GM18858 (cell line): ENCODE measurements around the gene IMMP2L.
"Not testable (repeated sequence)": the region's sequence is repeated elsewhere in the genome, so short reads cannot be mapped to it uniquely, and the experiment has no call there.

Experiments
- ATAC-seq: cut with Tn5 transposase; IDR thresholded peaks from one replicate; pipeline ENCODE4 v1.9.1; 2021; ENCODE audit not compliant: unreplicated experiment

Gene IMMP2L

GRCh38 chr7:111270794-111271193 is 291.5 kb downstream of the IMMP2L start:
- not testable (repeated sequence) for ATAC-seq

DNA sequence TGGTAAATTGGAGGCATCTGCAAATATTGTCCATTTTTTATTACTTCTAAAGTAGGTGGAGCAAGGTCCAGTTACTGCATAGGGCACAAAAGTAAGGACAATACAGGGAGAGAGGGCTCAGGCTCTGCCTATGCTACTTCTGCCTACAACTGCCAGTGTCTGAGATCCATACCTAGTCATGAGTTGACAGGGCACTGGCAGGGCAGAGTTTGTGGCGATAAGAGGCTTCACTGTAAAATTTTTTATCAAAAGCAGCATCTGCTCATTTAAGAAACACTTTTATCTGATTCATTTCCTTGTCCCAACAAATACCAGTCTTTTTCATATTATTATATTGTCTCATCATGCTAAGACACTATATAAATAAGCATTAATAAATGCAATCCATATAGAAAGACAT is 293.4 kb downstream of the IMMP2L start:
- no peak for ATAC-seq

DNA sequence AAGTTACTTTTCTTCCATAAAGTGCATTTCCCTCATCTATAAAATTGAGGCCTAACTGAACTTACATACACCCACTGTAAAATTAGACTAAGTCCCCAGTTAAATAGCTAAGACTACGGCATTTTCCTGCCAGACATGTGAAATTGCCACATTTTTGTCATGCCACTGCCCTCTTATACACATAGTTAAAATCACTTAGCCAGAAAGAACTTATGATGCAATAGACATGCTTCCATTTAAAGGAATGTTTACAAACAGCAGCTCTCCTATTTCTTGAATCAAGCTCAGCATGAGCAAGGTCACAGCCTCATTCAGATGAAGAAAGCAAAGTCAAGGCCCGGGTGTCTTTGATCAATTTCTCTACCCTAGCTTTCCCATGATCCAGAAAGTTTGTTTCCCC is 295.7 kb downstream of the IMMP2L start:
- ATAC-seq: no peak

- ATAC-seq: no peak
Measured at GRCh38 chr7:111265394-111265793, 296.9 kb downstream of the IMMP2L start.

- no peak for ATAC-seq
Measured at GRCh38 chr7:111264981-111265380, 297.3 kb downstream of the IMMP2L start.

GRCh38 chr7:111264111-111264868 is 298.0 kb downstream of the IMMP2L start:
- ATAC-seq: no peak

- ATAC-seq: no peak
Measured at GRCh38 chr7:111262293-111263116, 299.8 kb downstream of the IMMP2L start.

DNA sequence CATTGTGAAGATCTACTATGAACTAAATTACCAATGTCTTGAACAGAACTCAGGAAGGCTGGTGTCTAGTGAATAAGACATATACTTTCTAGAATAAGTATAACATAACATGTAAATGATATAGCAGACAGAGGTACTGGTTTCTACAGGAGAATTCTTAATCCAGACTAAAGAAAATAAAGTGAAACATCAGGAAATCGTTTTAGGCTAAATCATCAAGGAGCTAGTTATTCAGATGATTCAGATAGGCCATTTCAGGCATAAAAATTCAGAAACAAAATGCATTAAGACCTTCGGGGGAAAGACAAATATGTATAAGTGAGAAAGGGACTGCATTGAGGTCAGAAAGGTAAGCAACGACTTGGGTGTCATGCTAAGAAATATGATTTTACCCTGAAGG is 300.8 kb downstream of the IMMP2L start:
- ATAC-seq: no peak

DNA sequence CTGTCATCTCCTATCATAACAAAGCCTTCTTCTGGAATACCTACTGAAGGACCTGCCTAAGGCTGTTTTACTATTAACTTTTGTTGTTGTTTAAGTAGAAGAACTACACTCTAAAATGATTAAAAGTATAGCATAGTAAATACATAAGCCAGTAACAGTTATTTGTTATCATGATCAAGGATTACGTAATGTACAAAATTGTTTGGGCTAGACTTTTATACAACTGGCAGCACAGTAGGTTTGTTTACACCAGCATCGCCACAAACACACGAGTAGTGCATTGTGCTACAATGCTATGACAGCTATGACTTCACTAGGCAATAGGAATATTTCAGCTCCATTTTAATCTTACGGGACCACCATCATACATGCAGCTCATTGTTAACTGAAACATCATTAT is 302.3 kb downstream of the IMMP2L start:
- ATAC-seq: no peak

DNA sequence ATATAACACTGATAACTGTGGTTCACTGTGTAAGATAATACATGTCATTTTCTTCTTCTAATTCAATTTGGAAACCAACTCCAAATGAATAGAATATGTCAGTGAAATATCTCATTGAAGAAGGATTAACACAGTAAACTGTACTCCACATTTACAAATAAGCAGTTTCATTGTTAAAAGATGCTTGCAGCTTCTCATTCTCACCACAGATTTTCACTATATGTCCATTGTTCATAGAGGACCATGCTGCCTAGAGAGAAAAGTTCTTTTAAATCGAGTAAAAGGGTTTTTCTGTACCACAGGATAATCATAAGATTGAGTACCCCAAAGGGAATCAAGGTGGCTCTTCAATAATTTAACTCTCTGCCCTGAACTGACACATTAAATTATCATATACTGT is 305.9 kb downstream of the IMMP2L start:
- ATAC-seq: no peak

GRCh38 chr7:111255576-111255975 is 306.7 kb downstream of the IMMP2L start:
- no peak for ATAC-seq

- not testable (repeated sequence) for ATAC-seq
Measured at GRCh38 chr7:111251365-111251764, 310.9 kb downstream of the IMMP2L start.

DNA sequence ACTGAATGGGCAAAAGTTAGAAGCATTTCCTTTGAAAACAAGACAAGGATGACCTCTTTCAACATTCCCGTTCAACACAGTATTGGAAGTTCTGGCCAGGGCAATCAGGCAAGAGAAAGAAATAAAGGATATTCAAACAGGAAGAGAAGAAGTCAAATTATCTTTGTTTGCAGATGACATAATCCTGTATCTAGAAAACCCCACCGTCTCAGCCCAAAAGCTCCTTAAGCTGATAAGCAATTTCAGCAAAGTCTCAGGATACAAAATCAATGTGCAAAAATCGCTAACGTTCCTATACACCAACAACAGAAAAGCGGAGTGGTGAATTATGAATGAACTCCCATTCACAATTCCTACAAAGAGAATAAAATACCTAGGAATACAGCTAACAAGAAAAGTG is 312.5 kb downstream of the IMMP2L start:
- ATAC-seq: not testable (repeated sequence)

- no peak for ATAC-seq
Measured at GRCh38 chr7:111242141-111242755, 320.0 kb downstream of the IMMP2L start.

GRCh38 chr7:111240371-111240770 is 321.9 kb downstream of the IMMP2L start:
- ATAC-seq: peak; percentile 60

- ATAC-seq: no peak
Measured at GRCh38 chr7:111239437-111239836, 322.9 kb downstream of the IMMP2L start.

GRCh38 chr7:111238886-111239285 is 323.4 kb downstream of the IMMP2L start:
- ATAC-seq: no peak

DNA sequence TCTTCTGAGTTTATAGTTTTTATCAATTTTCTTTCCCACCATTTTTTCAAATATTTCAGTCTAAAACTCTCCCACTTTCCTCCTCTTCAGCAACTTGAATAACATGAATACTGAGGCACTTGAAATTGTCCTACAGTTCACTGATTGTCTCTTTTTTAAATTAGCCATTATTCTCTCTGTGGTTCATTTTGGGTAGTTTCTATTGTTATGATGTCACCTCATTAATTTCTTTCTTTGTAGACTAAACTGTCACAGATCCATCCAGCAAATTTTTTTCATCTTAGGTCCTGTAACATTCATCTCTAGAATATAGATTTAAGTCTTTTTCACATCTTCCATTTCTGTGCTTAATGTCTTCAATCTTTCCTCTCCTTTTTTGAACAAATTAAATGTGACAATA is 326.6 kb downstream of the IMMP2L start:
- no peak for ATAC-seq

DNA sequence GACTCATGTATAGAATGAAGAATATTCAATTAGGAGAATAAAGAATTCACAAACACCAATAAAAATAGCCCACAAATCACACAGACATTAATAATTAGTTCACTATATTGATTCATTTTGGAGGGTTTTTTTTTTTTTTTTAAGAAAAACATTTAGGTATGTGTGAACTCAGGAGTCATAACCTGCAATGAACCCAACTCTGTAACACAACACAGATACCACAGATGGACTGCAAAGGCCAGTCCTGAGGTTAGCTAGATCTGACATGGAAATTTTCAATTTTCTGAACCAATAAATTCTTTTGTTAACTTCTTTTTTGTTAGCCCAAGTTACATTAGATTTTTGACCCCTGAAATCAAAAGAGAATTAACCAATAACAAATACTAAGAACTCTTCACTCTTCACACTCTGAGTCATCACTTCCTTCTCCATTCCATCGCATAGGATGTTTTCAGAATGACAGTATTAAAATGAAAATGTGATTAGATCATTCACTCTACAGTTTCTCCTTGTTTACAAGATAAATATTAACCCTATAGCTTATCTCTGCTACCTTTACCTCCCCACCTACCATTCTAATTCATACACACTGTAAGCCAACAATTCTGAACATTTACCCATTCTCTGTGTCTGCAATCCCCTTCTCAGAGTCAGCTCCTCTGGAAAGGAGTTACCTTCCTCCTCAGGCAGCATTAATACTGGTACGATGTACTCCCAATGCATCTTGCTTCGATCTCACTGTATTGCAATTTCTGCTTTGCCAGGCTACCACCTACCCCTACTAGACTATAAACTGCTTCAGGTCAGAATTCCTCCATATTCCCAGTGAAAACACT is 329.8 kb downstream of the IMMP2L start:
- ATAC-seq: peak; percentile 85

DNA sequence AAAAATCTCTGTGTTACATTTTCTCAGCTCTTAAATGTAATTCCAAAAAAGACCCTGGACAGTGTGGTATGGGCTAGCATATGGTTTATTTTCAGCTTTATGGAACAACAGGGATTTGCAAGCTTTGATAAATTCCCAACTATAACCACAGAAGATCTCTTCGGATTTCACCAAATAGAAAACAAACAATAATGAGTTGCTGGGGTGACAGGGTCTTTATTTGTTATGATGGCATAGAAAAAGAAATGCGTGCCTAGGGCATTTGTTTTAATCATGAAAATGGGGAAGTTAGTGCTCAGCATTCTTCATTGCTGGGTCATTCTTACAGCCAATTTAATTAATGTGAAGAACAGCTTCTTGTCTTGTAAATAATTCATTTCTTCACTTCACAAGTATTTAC is 332.4 kb downstream of the IMMP2L start:
- ATAC-seq: no peak

GRCh38 chr7:111229181-111229740 is 333.0 kb downstream of the IMMP2L start:
- no peak for ATAC-seq
